Measurements from ENCODE around the gene BCL3.

BCL3 gene

GRCh38 chr19:44785271-44785670, 36.8 kb downstream of the BCL3 start:
- no peak overlapping the region for H3K4me3 ChIP-seq (ENCODE audit: low read depth in 1 of 2, low read length in 1 of 2)
- H3K4me1 ChIP-seq (ENCODE audit: control insufficient read depth in 1 of 2, insufficient read depth in 1 of 2, low read depth in 1 of 2, low read length in 1 of 2): peaks cover 6 to 7% of the 10 kb centered on the region in 2 experiments
- TF ChIP-seq CTCF (IDR thresholded peaks at IDR 0.05): no peak
- no peaks in the 10 kb centered on the region for H3K36me3 ChIP-seq
- no peak overlapping the region for H3K27ac ChIP-seq
- no peaks in the 10 kb centered on the region for H3K27me3 ChIP-seq
- H3K9me3 ChIP-seq: no peaks in the 10 kb centered on the region

- H3K27me3 ChIP-seq: no peaks in the 10 kb centered on the region
- TF ChIP-seq CTCF (IDR thresholded peaks at IDR 0.05): no peak
Measured at GRCh38 chr19:44785993-44786392, 37.5 kb downstream of the BCL3 start.

GRCh38 chr19:44788971-44789370, 40.5 kb downstream of the BCL3 start:
- TF ChIP-seq CTCF (IDR thresholded peaks at IDR 0.05): no peak
- peaks cover 6 to 7% of the 10 kb centered on the region in 2 experiments for H3K4me1 ChIP-seq (ENCODE audit: control insufficient read depth in 1 of 2, insufficient read depth in 1 of 2, low read depth in 1 of 2, low read length in 1 of 2)
- H3K27me3 ChIP-seq: no peaks in the 10 kb centered on the region
- no peaks in the 10 kb centered on the region for H3K9me3 ChIP-seq
- H3K4me3 ChIP-seq (ENCODE audit: low read depth in 1 of 2, low read length in 1 of 2): no peak overlapping the region
- H3K36me3 ChIP-seq: no peaks in the 10 kb centered on the region
- H3K27ac ChIP-seq: no peak overlapping the region

More at GRCh38 chr19:44785993-44786392, 37.5 kb downstream of the BCL3 start:
- Histone ChIP-seq H3K4me3 (ENCODE audit: low read depth in 1 of 2, low read length in 1 of 2) (no peak overlapping the region), H3K4me1 (ENCODE audit: control insufficient read depth in 1 of 2, insufficient read depth in 1 of 2, low read depth in 1 of 2, low read length in 1 of 2) (peaks cover 6 to 7% of the 10 kb centered on the region in 2 experiments), H3K36me3 (no peaks in the 10 kb centered on the region), H3K9me3 (no peaks in the 10 kb centered on the region), H3K27ac (no peak overlapping the region)

GRCh38 chr19:44789943-44790483, 41.5 kb downstream of the BCL3 start:
- H3K4me1 ChIP-seq (ENCODE audit: control insufficient read depth in 1 of 2, insufficient read depth in 1 of 2, low read depth in 1 of 2, low read length in 1 of 2): no peaks in the 10 kb centered on the region
- no peak overlapping the region for H3K4me3 ChIP-seq (ENCODE audit: low read depth in 1 of 2, low read length in 1 of 2)
- no peaks in the 10 kb centered on the region for H3K36me3 ChIP-seq
- H3K9me3 ChIP-seq: no peaks in the 10 kb centered on the region
- no peaks in the 10 kb centered on the region for H3K27me3 ChIP-seq
- TF ChIP-seq CTCF (IDR thresholded peaks at IDR 0.05): no peak
- no peak overlapping the region for H3K27ac ChIP-seq

- TF ChIP-seq CTCF (IDR thresholded peaks at IDR 0.05): no peak
Measured at GRCh38 chr19:44792281-44792680, 43.8 kb downstream of the BCL3 start.

GRCh38 chr19:44794610-44795009, 46.1 kb downstream of the BCL3 start:
- Histone ChIP-seq H3K27me3 (no peaks in the 10 kb centered on the region), H3K36me3 (no peaks in the 10 kb centered on the region), H3K9me3 (no peaks in the 10 kb centered on the region), H3K4me1 (ENCODE audit: control insufficient read depth in 1 of 2, insufficient read depth in 1 of 2, low read depth in 1 of 2, low read length in 1 of 2) (no peaks in the 10 kb centered on the region), H3K4me3 (ENCODE audit: low read depth in 1 of 2, low read length in 1 of 2) (no peak overlapping the region), H3K27ac (no peak overlapping the region)
- no peak for TF ChIP-seq CTCF (IDR thresholded peaks at IDR 0.05)

More at GRCh38 chr19:44792281-44792680, 43.8 kb downstream of the BCL3 start:
- Histone ChIP-seq H3K9me3 (no peaks in the 10 kb centered on the region), H3K36me3 (no peaks in the 10 kb centered on the region), H3K4me3 (ENCODE audit: low read depth in 1 of 2, low read length in 1 of 2) (no peak overlapping the region), H3K27me3 (no peaks in the 10 kb centered on the region), H3K27ac (no peak overlapping the region), H3K4me1 (ENCODE audit: control insufficient read depth in 1 of 2, insufficient read depth in 1 of 2, low read depth in 1 of 2, low read length in 1 of 2) (no peaks in the 10 kb centered on the region)
